ENCODE data around the gene DBF4B. TPM values are rescaled to one million over a fixed set of nuclear protein-coding genes. Genes with fewer than 3 reads are reported as not detected.
"Not testable (repeated sequence)": the region's sequence is repeated elsewhere in the genome, so short reads cannot be mapped to it uniquely, and the experiment has no call there.

The DBF4B gene
- total and polyA plus RNA-seq, 10 of the 15 experiments (the other 5 are each of a cell fraction or from before 2014, with no cell fraction given): 2.4 to 24.6 (median 16.9) TPM

GRCh38 chr17:44726121-44726520 is 17.7 kb downstream of the DBF4B start:
- in situ Hi-C loops (cut with MboI); RAD21 ChIA-PET (ENCODE audit: unreplicated experiment); H3K9ac ChIP-seq (ENCODE audit: control insufficient read depth, insufficient read depth, low read length); H3K4me2 ChIP-seq (ENCODE audit: control insufficient read depth, insufficient read depth); H3K4me1 ChIP-seq (ENCODE audit: control insufficient read depth, insufficient read depth, low read length); DNase-seq (ENCODE audit: low read depth, low spot score); H4K20me1 ChIP-seq (ENCODE audit: control insufficient read depth, insufficient read depth); ATAC-seq; H3K9me3 ChIP-seq (replicated peaks; ENCODE audit: control insufficient read depth, insufficient read depth, low read length); H3K27ac ChIP-seq (ENCODE audit: control insufficient read depth, insufficient read depth); BruUV-seq (replicated peaks); SMC1A ChIA-PET (ENCODE audit: uncharacterized antibody, unreplicated experiment); H2AFZ ChIP-seq (ENCODE audit: control insufficient read depth, low read depth, low read length); intact Hi-C loops (cut with micrococcal nuclease; ENCODE audit: unreplicated experiment); H3K79me2 ChIP-seq (ENCODE audit: control insufficient read depth, insufficient read depth, low read length); H3K27me3 ChIP-seq (replicated peaks in 1 of 2; ENCODE audit: control insufficient read depth in 2 of 2, insufficient read depth in 2 of 2, low read length in 1 of 2); FAIRE-seq; H3K36me3 ChIP-seq (ENCODE audit: control insufficient read depth in 2 of 2, insufficient read depth in 2 of 2, low read length in 1 of 2); H3K4me3 ChIP-seq: not testable (repeated sequence)
- 100% methylated on average over 6 of the region's 6 CpGs for WGBS (ENCODE audit: insufficient coverage, insufficient replicate concordance, low lambda C conversion rate, missing lambda C conversion rate)
- ChIA-PET CTCF (interaction anchor here (0.5 kb wide), 1 partner anchor 11 kb away, joined by 3 read pairs; no protein-coding TSS in a partner anchor), POLR2A (interaction anchor here (0.7 kb wide), 1 partner anchor 32 kb away, joined by 3 read pairs; no protein-coding TSS in a partner anchor)

GRCh38 chr17:44733753-44734152 is 25.3 kb downstream of the DBF4B start:
- Histone ChIP-seq H3K9me3 (replicated peaks; ENCODE audit: control insufficient read depth, insufficient read depth, low read length) (no peaks in the 10 kb centered on the region), H3K79me2 (ENCODE audit: control insufficient read depth, insufficient read depth, low read length) (no peaks in the 10 kb centered on the region), H3K4me2 (ENCODE audit: control insufficient read depth, insufficient read depth) (no peak overlapping the region), H3K27me3 (replicated peaks in 1 of 2; ENCODE audit: control insufficient read depth in 2 of 2, insufficient read depth in 2 of 2, low read length in 1 of 2) (no peaks in the 10 kb centered on the region), H3K4me1 (ENCODE audit: control insufficient read depth, insufficient read depth, low read length) (peaks cover 13% of the 10 kb centered on the region), H3K27ac (ENCODE audit: control insufficient read depth, insufficient read depth) (no peak overlapping the region), H3K9ac (ENCODE audit: control insufficient read depth, insufficient read depth, low read length) (no peak overlapping the region), H3K36me3 (ENCODE audit: control insufficient read depth in 2 of 2, insufficient read depth in 2 of 2, low read length in 1 of 2) (peaks cover 9% of the 10 kb centered on the region in 2 experiments), H2AFZ (ENCODE audit: control insufficient read depth, low read depth, low read length) (no peak overlapping the region), H4K20me1 (ENCODE audit: control insufficient read depth, insufficient read depth) (no peaks in the 10 kb centered on the region), H3K4me3 (no peak overlapping the region)
- POLR2A ChIA-PET: no interaction called here
- no TSS peak for BruUV-seq (replicated peaks)
- intact Hi-C loops (cut with micrococcal nuclease; ENCODE audit: unreplicated experiment) (no loop called here), in situ Hi-C loops (cut with MboI) (no loop called here)
- DNase-seq (ENCODE audit: low read depth, low spot score): no peak
- SMC1A ChIA-PET (ENCODE audit: uncharacterized antibody, unreplicated experiment): interaction anchor here (1.1 kb wide), 1 partner anchor 11 kb away, joined by 4 read pairs; no protein-coding TSS in a partner anchor
- CTCF ChIA-PET: no interaction called here
- 89% methylated on average over 5 of the region's 5 CpGs for WGBS (ENCODE audit: insufficient coverage, insufficient replicate concordance, low lambda C conversion rate, missing lambda C conversion rate)
- TF ChIP-seq FOXM1 (IDR thresholded peaks at IDR 0.05; ENCODE audit: low read depth, low read length) (no peak), CTCF (IDR thresholded peaks at IDR 0.05 in 2 of 3, conservative IDR thresholded peaks at IDR 0.05 in 1 of 3; ENCODE audit: control insufficient read depth in 2 of 3, extremely low read depth in 1 of 3, insufficient read depth in 1 of 3, low read depth in 3 of 3, low read length in 3 of 3) (peak; percentile 13 to 32 (median 23); a peak in 2 of 6 replicates), RAD21 (IDR thresholded peaks at IDR 0.05; ENCODE audit: insufficient read depth, low read depth, low read length) (0 out of 2 replicates have a peak, but pooled peaks have one; percentile 13), PRDM15 (CRISPR knock-in tag; IDR thresholded peaks at IDR 0.05) (no peak)
- peak; percentile 40; the same call in 1 of the 3 replicates for ATAC-seq
- RAD21 ChIA-PET (ENCODE audit: unreplicated experiment): no interaction called here
- no peak for FAIRE-seq

All from GM12878 (cell line).